ENCODE measurements around the gene GLA.

GLA gene

GRCh38 chrX:101395789-101396188 is 11.9 kb downstream of the GLA start:
- peak; percentile 17 for DNase-seq

GRCh38 chrX:101394372-101394771 is 13.4 kb downstream of the GLA start:
- DNase-seq, result no peak

GRCh38 chrX:101393530-101394305 is 14.0 kb downstream of the GLA start:
- DNase-seq, result no peak

DNA sequence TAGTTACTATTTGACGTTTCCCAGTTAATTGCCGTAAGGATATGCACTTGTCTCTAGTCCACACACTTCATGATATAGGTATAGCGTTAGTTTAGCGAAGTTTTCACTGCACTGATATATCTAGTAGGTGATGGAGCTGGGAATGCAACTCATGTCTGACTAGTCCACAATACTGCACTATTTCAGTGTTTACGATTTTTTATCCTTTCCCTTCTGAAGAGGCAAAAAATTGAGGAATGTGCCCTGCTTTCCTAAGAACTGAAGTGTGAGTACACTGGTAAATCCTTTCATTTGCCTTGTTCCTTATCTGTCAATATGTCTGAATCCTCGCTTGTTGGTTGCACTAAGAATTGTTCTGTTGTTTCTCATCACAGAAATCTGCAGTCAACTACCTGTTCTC is 15.9 kb downstream of the GLA start:
- DNase-seq, result no peak

GRCh38 chrX:101390664-101391525 is 16.8 kb downstream of the GLA start, which contains the start of gene RPL36A:
Gene RPL36A, plus strand, starts transcription at chrX:101391011. Its CDS starts 33 bp downstream, at chrX:101391044.
- DNase-seq, result peak; percentile 86

DNA sequence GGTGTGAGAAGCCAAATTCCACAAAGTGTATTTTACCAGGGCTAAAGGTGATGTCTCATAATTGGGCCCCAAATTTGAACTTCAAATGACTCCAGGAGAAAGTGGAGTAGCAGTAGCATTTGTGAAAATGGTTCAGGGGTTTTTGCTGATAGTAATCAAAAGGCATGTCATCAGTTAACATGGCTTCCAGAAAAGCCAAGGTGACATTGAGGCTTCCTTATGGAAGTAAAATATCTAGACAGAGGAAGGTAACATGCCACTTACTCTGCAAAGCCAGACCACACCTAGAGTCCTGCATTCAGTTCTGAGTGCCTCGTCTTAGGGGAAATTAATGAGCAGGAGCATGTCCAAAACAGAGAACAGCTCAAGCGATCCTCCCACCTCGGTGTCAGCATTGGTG is 19.1 kb downstream of the GLA start:
- no peak for DNase-seq

GRCh38 chrX:101386542-101386885 is 21.2 kb downstream of the GLA start:
- DNase-seq, result no peak

DNA sequence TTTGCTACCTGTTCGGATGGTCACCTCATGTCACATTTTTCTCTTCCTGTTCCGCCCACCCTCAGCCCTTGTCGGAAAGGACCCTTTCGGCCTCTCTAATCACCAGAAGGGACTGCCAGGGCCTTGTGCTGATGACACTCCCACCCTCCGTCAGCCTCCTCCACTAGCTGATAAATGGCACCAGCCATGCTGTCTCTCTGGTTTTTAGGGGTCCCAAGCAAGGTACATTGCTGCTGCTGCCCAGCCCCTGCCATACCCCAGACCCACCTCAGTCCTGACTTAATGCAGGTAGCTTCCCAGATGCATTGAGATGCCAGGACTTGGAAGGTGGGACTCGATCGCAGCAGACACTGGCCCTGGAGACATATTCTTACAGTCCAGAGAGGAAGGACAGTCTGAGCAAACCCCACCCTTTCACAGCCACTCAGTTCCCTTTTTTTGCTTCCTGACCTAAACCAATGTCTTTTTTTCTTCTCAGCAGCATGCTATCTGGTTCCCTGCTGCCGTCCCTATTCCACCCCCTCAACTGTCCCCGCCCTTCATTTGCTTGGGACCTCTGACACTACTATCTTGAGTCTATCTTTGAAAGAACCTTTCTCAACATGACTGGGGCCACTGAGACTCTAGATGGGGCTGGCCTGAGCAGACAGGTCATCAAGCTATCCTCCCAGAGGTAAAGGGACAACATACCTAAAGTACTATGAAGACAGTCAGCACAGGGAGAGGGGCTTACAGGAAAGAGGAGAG is 21.8 kb downstream of the GLA start, which contains the start of gene BTK:
BTK (minus strand) TSS at position 397 of the 747 bp plus-strand sequence. CDS start 10,907 bp downstream, outside the sequence.
- no peak for DNase-seq

DNA sequence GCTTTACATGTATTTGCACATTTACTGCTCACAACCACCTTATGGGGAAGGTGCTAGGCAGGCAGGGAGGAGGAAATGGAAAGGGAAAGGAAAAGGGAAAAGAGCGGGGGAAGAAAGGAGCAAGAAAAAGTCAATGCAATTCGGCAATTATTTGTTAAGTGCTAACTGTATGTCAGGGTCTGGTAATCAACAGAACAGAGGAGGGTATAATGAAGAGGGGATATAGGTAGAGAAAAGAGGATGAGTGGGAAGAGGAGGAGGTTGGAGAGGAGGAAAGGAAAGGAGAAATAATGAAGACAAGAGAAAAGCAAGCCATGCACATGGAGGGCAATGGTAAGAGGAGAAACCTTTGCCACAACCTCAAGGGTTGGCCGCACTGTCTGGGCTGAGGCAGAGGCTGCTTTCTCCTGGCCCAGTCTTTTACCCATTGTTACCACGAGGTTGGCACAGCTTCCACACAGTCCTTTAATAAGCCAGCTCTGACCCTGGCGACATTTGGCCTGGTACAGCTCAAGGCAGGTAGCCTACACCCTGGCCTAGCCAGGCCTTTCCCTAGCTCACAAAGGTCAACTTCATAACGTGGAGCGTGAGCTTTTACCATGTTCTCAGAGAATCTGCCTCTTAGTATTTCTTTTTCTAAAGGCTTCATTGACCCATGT is 22.6 kb downstream of the GLA start:
- no peak for DNase-seq

DNA sequence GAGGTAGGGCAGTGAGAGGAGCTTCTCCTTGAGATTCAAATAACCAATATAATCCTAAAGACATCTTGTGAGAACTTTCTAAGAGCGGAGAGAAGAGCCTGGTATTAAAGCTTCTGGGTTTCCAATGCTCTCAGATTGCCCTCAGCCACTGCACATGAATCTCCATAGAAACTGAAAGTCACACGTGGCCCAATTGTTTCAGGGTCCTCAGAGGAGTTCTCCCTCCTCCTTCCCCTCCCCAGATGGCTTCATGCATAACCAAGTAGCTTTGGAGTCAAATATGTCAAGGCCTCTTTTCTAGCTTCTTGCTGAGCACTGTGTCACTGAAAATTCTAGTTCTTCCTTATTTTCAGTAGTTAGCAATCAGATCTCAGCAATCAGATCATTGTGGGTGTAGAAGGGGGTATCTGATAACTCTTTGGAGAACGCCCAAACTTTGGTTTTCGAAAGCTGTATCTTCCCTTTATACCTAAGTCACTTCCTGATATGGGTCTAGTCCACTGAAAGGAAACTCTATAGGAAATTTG is 24.0 kb downstream of the GLA start:
- no peak for DNase-seq

DNA sequence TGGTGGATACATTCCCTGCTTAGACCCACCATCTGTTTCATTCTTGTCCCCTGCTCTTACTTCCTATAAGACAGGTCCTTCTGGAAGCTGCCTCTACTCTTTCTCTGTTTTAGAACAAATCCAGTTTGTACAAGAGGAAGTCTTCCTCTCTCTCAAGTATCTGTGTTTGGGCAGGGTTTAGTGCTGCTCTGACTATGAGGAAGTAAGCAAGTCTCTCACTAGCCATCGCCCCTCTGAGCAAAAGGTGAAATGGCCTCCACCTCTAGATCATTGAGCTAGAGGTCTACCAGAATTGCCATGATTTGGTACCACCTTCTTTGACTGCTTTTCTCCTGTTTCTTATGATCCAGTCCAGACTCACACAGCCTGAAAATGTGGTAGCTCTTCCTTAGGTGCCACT is 30.2 kb downstream of the GLA start:
- DNase-seq, result no peak

DNA sequence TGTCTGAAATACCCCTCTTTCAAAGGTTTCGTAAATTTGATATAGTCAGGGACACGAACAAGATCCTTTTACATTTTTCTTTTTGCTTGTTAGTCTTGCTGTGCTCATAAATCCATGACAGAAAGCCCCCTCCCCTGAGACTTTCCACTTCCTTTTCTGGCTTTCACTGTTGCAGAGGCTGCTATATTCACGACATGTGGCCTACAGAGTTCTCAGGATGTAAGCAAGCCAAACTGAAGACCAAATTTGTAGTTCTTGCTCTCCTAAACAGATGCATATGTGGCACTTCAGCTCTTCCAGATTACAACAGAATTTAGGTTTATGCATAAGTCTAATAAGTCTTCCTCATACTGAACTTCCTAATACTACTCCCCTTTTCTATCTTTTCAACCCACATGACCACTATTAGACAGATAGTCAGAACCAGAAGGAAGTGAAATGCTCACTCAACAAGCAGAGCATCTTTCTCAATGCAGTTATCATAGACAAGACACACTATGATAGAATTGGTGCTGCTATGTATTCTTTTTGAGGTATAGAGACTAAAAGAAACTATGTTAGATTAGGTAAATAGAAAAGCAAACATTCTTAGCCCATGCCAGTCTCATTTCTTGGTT is 36.7 kb downstream of the GLA start:
- no peak for DNase-seq

- DNase-seq, result no peak
Measured at GRCh38 chrX:101369687-101370086, 38.0 kb downstream of the GLA start.

DNA sequence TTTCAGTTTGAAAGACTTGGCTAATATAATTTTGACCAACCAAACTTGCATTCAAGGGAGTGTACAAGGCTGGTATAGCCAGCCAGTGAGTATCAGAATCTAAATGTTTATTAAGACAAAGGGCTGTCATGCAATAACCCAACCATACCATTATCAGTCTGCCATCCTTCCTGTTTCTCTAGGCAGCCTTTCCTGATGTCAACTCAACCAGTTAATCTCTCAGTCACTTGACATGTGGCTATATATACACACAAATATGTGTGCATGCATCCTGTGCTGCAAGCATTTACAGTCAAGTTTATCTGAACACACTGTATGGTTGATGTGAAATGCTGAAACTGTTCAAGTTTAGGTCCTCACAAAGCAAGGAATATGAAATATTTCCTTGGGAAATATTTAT is 38.9 kb downstream of the GLA start:
- DNase-seq, result no peak

DNA sequence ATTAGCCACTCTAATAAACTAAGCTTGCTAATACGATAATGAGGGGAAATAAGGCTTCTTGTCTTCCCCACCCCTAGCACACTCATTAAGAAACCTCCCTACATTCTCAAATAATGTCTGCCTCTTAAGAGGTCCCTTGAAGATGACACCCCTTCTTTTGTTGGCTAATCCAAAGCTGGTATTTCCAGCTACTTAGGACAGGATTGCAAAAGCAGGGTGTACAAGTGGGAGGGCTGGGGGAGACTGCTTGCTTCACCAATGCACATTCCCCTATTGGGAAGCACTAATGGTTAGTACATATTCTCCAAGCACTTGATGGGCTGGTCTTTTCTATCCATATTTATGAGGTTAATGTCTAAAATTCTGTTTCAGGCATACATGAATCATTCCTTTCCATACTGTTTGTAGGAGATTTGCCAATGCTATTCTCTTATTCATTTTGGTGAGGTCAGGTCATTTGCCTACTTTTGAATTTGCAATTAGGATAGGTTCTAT is 42.4 kb downstream of the GLA start:
- no peak for DNase-seq

- DNase-seq, result no peak
Measured at GRCh38 chrX:101362757-101363156, 45.0 kb downstream of the GLA start.

- no peak for DNase-seq
Measured at GRCh38 chrX:101362116-101362515, 45.6 kb downstream of the GLA start.

- no peak for DNase-seq
Measured at GRCh38 chrX:101360390-101360789, 47.3 kb downstream of the GLA start.

- DNase-seq, result peak; percentile 15
Measured at GRCh38 chrX:101359966-101360365, 47.8 kb downstream of the GLA start.

DNA sequence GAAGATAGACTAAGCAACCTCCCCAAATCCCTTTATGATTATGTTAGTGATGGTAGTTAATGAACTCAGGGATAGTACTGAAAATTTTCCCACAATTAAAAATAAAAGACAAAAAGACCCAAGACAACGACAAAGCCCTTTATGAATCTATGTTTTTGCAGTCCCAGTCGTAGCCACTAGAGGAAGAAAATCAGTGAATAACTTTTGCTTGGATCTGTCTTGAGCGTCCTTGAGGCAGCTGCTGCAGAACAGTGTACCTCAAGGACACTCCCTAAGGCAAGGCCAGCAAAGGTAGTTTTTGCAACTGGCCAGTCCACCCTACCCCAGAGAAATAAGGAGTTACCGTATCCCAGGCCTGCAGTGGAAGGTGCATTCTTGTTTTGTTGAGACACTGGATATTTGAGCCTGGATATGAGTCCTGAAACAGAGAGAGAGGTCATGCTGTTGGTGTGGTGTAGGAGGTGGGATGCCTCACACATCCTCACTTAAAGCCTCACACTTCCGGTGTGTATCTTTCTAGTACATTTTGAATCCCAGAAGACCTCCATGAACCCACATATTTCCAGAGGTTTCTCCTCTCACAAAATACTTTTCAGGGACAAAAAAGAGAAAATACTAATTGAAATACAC is 50.4 kb downstream of the GLA start:
- DNase-seq, result no peak

DNA sequence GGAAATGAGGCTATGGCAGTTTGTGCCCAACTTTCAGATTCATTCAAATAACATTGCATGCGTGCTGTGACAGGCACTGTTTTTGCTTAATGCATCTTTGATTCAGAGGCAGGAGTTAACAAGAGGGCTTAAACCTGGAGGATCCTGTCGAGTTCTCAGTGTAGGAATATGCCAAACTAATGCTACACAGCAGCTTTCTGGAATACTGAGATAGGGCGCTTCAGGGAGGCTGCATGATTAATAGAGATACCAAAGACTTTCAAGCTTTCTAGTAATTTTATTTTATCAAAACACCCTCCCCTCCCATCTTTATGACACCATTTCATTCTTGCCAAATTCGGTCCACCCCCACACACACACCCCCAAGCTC is 58.5 kb downstream of the GLA start:
- DNase-seq, result no peak

All from HCEC 1CT (cell line).